H9 (cell line): ENCODE data around the gene UBAC2. TPM values are rescaled to one million over a fixed set of nuclear protein-coding genes. Genes with fewer than 3 reads are reported as not detected.

ENCODE experiments used
- DNase-seq: peaks from one replicate; pipeline ENCODE4 v3.0.0-alpha.2; 2017
- H2AFZ ChIP-seq: one replicate; pipeline ENCODE4 v1.6.1; 2013; ENCODE audit warnings: mild to moderate bottlenecking, low read length, control low read depth, moderate library complexity
- H2AK5ac ChIP-seq: 2 replicates; pipeline ENCODE4 v1.6.1; 2013; ENCODE audit warnings: low read length, control low read depth, mixed read lengths; ENCODE audit not compliant: insufficient read length
- H2BK120ac ChIP-seq: one replicate; pipeline ENCODE4 v1.6.1; 2013; ENCODE audit warnings: low read depth, mild to moderate bottlenecking, low read length, control low read depth, inconsistent platforms; ENCODE audit not compliant: poor library complexity, severe bottlenecking
- H2BK12ac ChIP-seq: 2 replicates; pipeline ENCODE4 v1.6.1; 2013; ENCODE audit warnings: low read length, control low read depth, mixed read lengths, low read depth; ENCODE audit not compliant: insufficient read length
- H2BK15ac ChIP-seq: 2 replicates; pipeline ENCODE4 v1.6.1; 2013; ENCODE audit warnings: low read depth, low read length, control low read depth
- H2BK20ac ChIP-seq: one replicate; pipeline ENCODE4 v1.6.1; 2013; ENCODE audit warnings: low read depth, mild to moderate bottlenecking, low read length, control low read depth, inconsistent platforms; ENCODE audit not compliant: poor library complexity, severe bottlenecking
- H2BK5ac ChIP-seq: 2 replicates; pipeline ENCODE4 v1.6.1; 2013; ENCODE audit warnings: low read length, control low read depth, mixed read lengths; ENCODE audit not compliant: insufficient read length
- H3K14ac ChIP-seq: 2 replicates; pipeline ENCODE4 v1.6.1; 2013; ENCODE audit warnings: low read length, control low read depth; ENCODE audit not compliant: insufficient read depth
- H3K18ac ChIP-seq: 2 replicates; pipeline ENCODE4 v1.6.1; 2013; ENCODE audit warnings: low read depth, mild to moderate bottlenecking, mixed read lengths, low read length, control low read depth; ENCODE audit not compliant: insufficient read length
- H3K23ac ChIP-seq: 2 replicates; pipeline ENCODE4 v1.6.1; 2013; ENCODE audit warnings: low read length, control low read depth, mixed read lengths, low read depth; ENCODE audit not compliant: insufficient read length
- H3K23me2 ChIP-seq: 2 replicates; pipeline ENCODE4 v1.6.1; 2013; ENCODE audit warnings: low read depth, mild to moderate bottlenecking, mixed read lengths, low read length, control low read depth; ENCODE audit not compliant: insufficient read length, poor library complexity, severe bottlenecking
- H3K27ac ChIP-seq: 2 replicates; pipeline ENCODE4 v1.5.1; 2013; ENCODE audit warnings: low read length, control low read depth, mixed read lengths, low read depth; ENCODE audit not compliant: insufficient read length
- H3K27me3 ChIP-seq: 2 replicates; pipeline ENCODE4 v1.6.1; 2013; ENCODE audit warnings: low read length, control low read depth, inconsistent platforms; ENCODE audit not compliant: insufficient read depth
- H3K4ac ChIP-seq: 2 replicates; pipeline ENCODE4 v1.6.1; 2013; ENCODE audit warnings: low read depth, mild to moderate bottlenecking, control low read depth, inconsistent platforms, low read length, moderate library complexity
- H3K4me1 ChIP-seq: 2 replicates; pipeline ENCODE4 v1.6.1; 2013; ENCODE audit warnings: low read length, control low read depth, inconsistent platforms; ENCODE audit not compliant: insufficient read depth
- H3K4me2 ChIP-seq: 2 replicates; pipeline ENCODE4 v1.6.1; 2013; ENCODE audit warnings: low read length, control low read depth, mixed read lengths; ENCODE audit not compliant: insufficient read length, insufficient read depth
- H3K56ac ChIP-seq: 2 replicates; pipeline ENCODE4 v1.6.1; 2013; ENCODE audit warnings: low read depth, mild to moderate bottlenecking, mixed read lengths, low read length, control low read depth; ENCODE audit not compliant: insufficient read length
- H3K79me1 ChIP-seq: 2 replicates; pipeline ENCODE4 v1.6.1; 2013; ENCODE audit warnings: low read depth, mild to moderate bottlenecking, moderate library complexity, low read length, control low read depth, inconsistent platforms; ENCODE audit not compliant: insufficient read depth, poor library complexity, severe bottlenecking
- H3K79me2 ChIP-seq: 2 replicates; pipeline ENCODE4 v1.6.1; 2013; ENCODE audit warnings: low read length, control low read depth, inconsistent platforms; ENCODE audit not compliant: insufficient read depth
- H3K9ac ChIP-seq: 2 replicates; pipeline ENCODE4 v1.6.1; 2013; ENCODE audit warnings: low read length, control low read depth, mixed read lengths; ENCODE audit not compliant: insufficient read length; ENCODE audit errors: extremely low read depth
- H3K9me3 ChIP-seq: one replicate; pipeline ENCODE4 v1.6.1; 2013; ENCODE audit warnings: low read depth, low read length, inconsistent platforms; ENCODE audit not compliant: control insufficient read depth
- H3T11ph ChIP-seq: one replicate; pipeline ENCODE4 v1.6.1; 2013; ENCODE audit warnings: mild to moderate bottlenecking, low read length, control low read depth, inconsistent platforms
- H4K20me1 ChIP-seq: one replicate; pipeline ENCODE4 v1.6.1; 2013; ENCODE audit not compliant: control insufficient read depth, insufficient read length, insufficient read depth
- H4K5ac ChIP-seq: 2 replicates; pipeline ENCODE4 v1.6.1; 2013; ENCODE audit warnings: low read depth, mild to moderate bottlenecking, mixed read lengths, low read length, control low read depth; ENCODE audit not compliant: insufficient read length
- H4K8ac ChIP-seq: replicated peaks from 2 replicates; pipeline ENCODE4 v1.6.1; 2013; ENCODE audit warnings: low read length, control low read depth, mixed read lengths, low read depth; ENCODE audit not compliant: insufficient read length
- H4K91ac ChIP-seq: 2 replicates; pipeline ENCODE4 v1.6.1; 2013; ENCODE audit warnings: low read depth, mild to moderate bottlenecking, moderate library complexity, mixed read lengths, low read length, control low read depth; ENCODE audit not compliant: insufficient read length
- H3K27ac Mint-ChIP-seq, 3 experiments: 2 replicates in 2 of 3; 3 replicates in 1 of 3; pipeline ENCODE4 v1.8.0; 2020 to 2021; ENCODE audit warnings: mixed read lengths in 3 of 3, mild to moderate bottlenecking in 1 of 3, moderate library complexity in 1 of 3
- H3K27me3 Mint-ChIP-seq: 2 replicates; pipeline ENCODE4 v1.8.0; 2021; ENCODE audit warnings: low read depth, mild to moderate bottlenecking, moderate library complexity, mixed read lengths
- H3K36me3 Mint-ChIP-seq, 3 experiments: 2 replicates in 2 of 3; 3 replicates in 1 of 3; pipeline ENCODE4 v1.8.0; 2020 to 2021; ENCODE audit warnings: low read depth in 3 of 3, mixed read lengths in 3 of 3; ENCODE audit not compliant: insufficient read depth in 1 of 3
- H3K4me1 Mint-ChIP-seq, 2 experiments: 2 replicates each; pipeline ENCODE4 v1.8.0; 2020; ENCODE audit warnings: mixed read lengths in 2 of 2
- H3K4me3 Mint-ChIP-seq, 2 experiments: 2 replicates in 1 of 2; 3 replicates in 1 of 2; pipeline ENCODE4 v1.8.0; 2020 to 2021; ENCODE audit warnings: mild to moderate bottlenecking in 2 of 2, mixed read lengths in 2 of 2, moderate library complexity in 1 of 2
- H3K9me3 Mint-ChIP-seq, 2 experiments: 2 replicates in 1 of 2; 3 replicates in 1 of 2; pipeline ENCODE4 v1.8.0; 2020; ENCODE audit warnings: mild to moderate bottlenecking in 2 of 2, mixed read lengths in 2 of 2, moderate library complexity in 1 of 2
- WGBS: extraction: QIAGEN DNeasy Blood & Tissue Kit; methylation state at CpG from one replicate; pipeline ENCODE4 v1.1.7; 2013; ENCODE audit warnings: missing lambda C conversion rate, low lambda C conversion rate, mixed read lengths; ENCODE audit not compliant: insufficient read length; ENCODE audit errors: extremely low coverage; 5-methylcytosine and 5-hydroxymethylcytosine counted together
- total RNA-seq: library from RNA; stranded (reverse); gene quantifications from 2 replicates; pipeline ENCODE4 v1.2.1, GENCODE V29; 2021
- TF ChIP-seq, protein P1 (sequence below): fragments of 200-600 bp; sonication (generic); conservative IDR thresholded peaks from 3 replicates; pipeline ENCODE4 v1.8.0; 2021; ENCODE audit warnings: antibody characterized with exemption, mild to moderate bottlenecking

The UBAC2 gene
- total RNA-seq, 1 experiment from 2014 or later: 52.3 TPM

DNA sequence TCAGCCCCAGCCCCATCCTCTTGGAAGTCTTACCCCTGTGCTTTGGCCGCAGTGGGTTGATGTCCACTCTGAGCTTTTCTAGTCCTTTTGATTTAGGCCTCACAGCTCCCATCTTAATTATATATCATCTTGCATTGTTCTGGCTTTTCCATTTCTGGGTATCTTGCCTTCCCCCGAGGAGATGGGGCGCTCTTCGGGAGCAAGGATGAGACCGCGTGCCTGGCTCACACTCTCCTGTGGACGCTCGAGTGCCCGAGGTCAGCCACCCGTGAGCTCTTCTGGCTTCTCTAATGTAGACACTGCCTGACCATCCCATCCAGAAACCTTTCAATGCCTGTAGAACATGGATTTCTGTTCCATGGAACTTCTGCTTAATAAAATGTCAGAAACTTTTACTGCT is 160.0 kb downstream of the UBAC2 start:
- Histone ChIP-seq H2BK20ac (no peak overlapping the region), H3K14ac (no peak overlapping the region), H3T11ph (no peak overlapping the region), H2BK5ac (no peak overlapping the region), H3K9me3 (no peaks in the 10 kb centered on the region), H4K20me1 (no peaks in the 10 kb centered on the region), H3K27ac (no peak overlapping the region), H3K4me2 (no peak overlapping the region), H3K27me3 (no peaks in the 10 kb centered on the region), H4K5ac (no peak overlapping the region), H3K18ac (no peak overlapping the region), H3K23me2 (no peaks in the 10 kb centered on the region), H2AK5ac (no peak overlapping the region), H3K56ac (no peak overlapping the region), H3K23ac (no peak overlapping the region), H2BK12ac (no peak overlapping the region), H4K8ac (no peak overlapping the region), H2AFZ (no peak overlapping the region), H2BK120ac (no peak overlapping the region), H3K79me1 (no peaks in the 10 kb centered on the region), H3K4ac (no peak overlapping the region), H3K79me2 (no peaks in the 10 kb centered on the region), H3K4me1 (no peaks in the 10 kb centered on the region; the same call in 1 of the 2 replicates), H3K9ac (no peak overlapping the region), H4K91ac (no peak overlapping the region), H2BK15ac (no peak overlapping the region)
- H3K4me1 Mint-ChIP-seq: peaks cover 15% of the 10 kb centered on the region in 2 experiments
- WGBS: no CpG with 5 or more reads among the region's 10 CpGs
- H3K27me3 Mint-ChIP-seq: no peaks in the 10 kb centered on the region
- peaks cover 13 to 31% (median 29%) of the 10 kb centered on the region in 3 experiments for H3K36me3 Mint-ChIP-seq
- DNase-seq: no peak
- H3K9me3 Mint-ChIP-seq: no peaks in the 10 kb centered on the region
- 0 out of 7 replicates have a peak overlapping the region, but pooled peaks of 1 of the 3 experiments have one; percentile 62 for H3K27ac Mint-ChIP-seq
- H3K4me3 Mint-ChIP-seq: no peak overlapping the region
- TF ChIP-seq, protein P1, sequence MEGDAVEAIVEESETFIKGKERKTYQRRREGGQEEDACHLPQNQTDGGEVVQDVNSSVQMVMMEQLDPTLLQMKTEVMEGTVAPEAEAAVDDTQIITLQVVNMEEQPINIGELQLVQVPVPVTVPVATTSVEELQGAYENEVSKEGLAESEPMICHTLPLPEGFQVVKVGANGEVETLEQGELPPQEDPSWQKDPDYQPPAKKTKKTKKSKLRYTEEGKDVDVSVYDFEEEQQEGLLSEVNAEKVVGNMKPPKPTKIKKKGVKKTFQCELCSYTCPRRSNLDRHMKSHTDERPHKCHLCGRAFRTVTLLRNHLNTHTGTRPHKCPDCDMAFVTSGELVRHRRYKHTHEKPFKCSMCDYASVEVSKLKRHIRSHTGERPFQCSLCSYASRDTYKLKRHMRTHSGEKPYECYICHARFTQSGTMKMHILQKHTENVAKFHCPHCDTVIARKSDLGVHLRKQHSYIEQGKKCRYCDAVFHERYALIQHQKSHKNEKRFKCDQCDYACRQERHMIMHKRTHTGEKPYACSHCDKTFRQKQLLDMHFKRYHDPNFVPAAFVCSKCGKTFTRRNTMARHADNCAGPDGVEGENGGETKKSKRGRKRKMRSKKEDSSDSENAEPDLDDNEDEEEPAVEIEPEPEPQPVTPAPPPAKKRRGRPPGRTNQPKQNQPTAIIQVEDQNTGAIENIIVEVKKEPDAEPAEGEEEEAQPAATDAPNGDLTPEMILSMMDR: no peak
